Ishikawa (cell line): Measurements from ENCODE around the gene PRKCE.
A peak's percentile ranks its signal among the peaks of the same experiment; 100 is the strongest.

Experiments used
- CEBPB ChIP-seq: IDR thresholded peaks from 2 replicates; pipeline ENCODE4 v1.6.1; 2012
- CREB1 ChIP-seq: IDR thresholded peaks from 2 replicates; pipeline ENCODE4 v1.6.1; 2012; ENCODE audit warnings: low read depth
- EGR1 ChIP-seq: IDR thresholded peaks from 2 replicates; pipeline ENCODE4 v1.6.1; 2012
- EP300 ChIP-seq: IDR thresholded peaks from 2 replicates; pipeline ENCODE4 v1.6.1; 2012; ENCODE audit warnings: borderline replicate concordance
- FOXM1 ChIP-seq: IDR thresholded peaks from 2 replicates; pipeline ENCODE4 v1.6.1; 2012; ENCODE audit warnings: low read depth, borderline replicate concordance
- NFIC ChIP-seq: IDR thresholded peaks from 2 replicates; pipeline ENCODE4 v1.6.1; 2012
- RAD21 ChIP-seq: IDR thresholded peaks from 2 replicates; pipeline ENCODE4 v1.6.1; 2012; ENCODE audit warnings: low read depth
- TAF1 ChIP-seq: IDR thresholded peaks from 2 replicates; pipeline ENCODE4 v1.6.1; 2012; ENCODE audit warnings: low read depth, mild to moderate bottlenecking
- TCF12 ChIP-seq: IDR thresholded peaks from 2 replicates; pipeline ENCODE4 v1.6.1; 2012; ENCODE audit warnings: low read depth
- TEAD4 ChIP-seq: IDR thresholded peaks from 2 replicates; pipeline ENCODE4 v1.6.1; 2012
- YY1 ChIP-seq: IDR thresholded peaks from 2 replicates; pipeline ENCODE4 v1.6.1; 2012; ENCODE audit warnings: low read depth
- ZBTB7A ChIP-seq: IDR thresholded peaks from 2 replicates; pipeline ENCODE4 v1.6.1; 2012; ENCODE audit warnings: low read depth
- TF ChIP-seq, protein P1 (sequence below): IDR thresholded peaks from 2 replicates; pipeline ENCODE4 v1.6.1; 2012; ENCODE audit warnings: low read depth, mild to moderate bottlenecking
- TF ChIP-seq, protein P2 (sequence below): IDR thresholded peaks from 2 replicates; pipeline ENCODE4 v1.6.1; 2012
- TF ChIP-seq, protein P3 (sequence below): IDR thresholded peaks from 2 replicates; pipeline ENCODE4 v1.6.1; 2012

PRKCE gene

GRCh38 chr2:46227674-46228289 lies 576.3 kb downstream of the PRKCE start:
- TF ChIP-seq CEBPB (no peak), CREB1 (no peak), EP300 (no peak), NFIC (no peak), EGR1 (no peak), RAD21 (no peak), YY1 (no peak), FOXM1 (no peak), TEAD4 (no peak)
- TF ChIP-seq, protein P1, sequence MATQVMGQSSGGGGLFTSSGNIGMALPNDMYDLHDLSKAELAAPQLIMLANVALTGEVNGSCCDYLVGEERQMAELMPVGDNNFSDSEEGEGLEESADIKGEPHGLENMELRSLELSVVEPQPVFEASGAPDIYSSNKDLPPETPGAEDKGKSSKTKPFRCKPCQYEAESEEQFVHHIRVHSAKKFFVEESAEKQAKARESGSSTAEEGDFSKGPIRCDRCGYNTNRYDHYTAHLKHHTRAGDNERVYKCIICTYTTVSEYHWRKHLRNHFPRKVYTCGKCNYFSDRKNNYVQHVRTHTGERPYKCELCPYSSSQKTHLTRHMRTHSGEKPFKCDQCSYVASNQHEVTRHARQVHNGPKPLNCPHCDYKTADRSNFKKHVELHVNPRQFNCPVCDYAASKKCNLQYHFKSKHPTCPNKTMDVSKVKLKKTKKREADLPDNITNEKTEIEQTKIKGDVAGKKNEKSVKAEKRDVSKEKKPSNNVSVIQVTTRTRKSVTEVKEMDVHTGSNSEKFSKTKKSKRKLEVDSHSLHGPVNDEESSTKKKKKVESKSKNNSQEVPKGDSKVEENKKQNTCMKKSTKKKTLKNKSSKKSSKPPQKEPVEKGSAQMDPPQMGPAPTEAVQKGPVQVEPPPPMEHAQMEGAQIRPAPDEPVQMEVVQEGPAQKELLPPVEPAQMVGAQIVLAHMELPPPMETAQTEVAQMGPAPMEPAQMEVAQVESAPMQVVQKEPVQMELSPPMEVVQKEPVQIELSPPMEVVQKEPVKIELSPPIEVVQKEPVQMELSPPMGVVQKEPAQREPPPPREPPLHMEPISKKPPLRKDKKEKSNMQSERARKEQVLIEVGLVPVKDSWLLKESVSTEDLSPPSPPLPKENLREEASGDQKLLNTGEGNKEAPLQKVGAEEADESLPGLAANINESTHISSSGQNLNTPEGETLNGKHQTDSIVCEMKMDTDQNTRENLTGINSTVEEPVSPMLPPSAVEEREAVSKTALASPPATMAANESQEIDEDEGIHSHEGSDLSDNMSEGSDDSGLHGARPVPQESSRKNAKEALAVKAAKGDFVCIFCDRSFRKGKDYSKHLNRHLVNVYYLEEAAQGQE: no peak
- TF ChIP-seq, protein P2, sequence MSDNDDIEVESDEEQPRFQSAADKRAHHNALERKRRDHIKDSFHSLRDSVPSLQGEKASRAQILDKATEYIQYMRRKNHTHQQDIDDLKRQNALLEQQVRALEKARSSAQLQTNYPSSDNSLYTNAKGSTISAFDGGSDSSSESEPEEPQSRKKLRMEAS: no peak

- TF ChIP-seq CEBPB: no peak
- TF ChIP-seq, protein P2: no peak
- no peak for TF ChIP-seq TEAD4
These were observed 577.9 kb downstream of the PRKCE start for GRCh38 chr2:46229134-46230063.

DNA sequence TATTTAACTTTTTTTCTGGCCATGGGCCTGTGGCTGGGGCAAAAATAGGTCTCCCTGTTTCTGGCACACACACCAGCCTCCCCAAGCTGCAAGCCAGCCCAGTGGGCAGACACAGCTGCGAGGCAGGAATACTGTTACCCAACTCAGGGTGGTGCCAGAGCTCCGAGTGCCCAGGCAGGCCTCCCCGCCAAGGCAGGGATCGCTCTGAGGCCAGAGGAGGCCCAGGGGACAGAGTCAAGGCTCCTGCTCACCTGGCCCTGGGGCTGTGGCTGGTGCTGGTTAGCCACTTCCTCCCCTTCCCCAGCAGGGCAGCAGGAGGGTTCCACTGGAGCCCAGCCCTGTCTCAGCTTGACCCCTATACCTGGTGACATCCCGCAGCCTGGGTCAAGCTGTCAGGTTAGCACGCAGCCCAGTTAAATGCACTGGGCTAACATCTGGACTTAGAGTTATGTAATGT lies 578.7 kb downstream of the PRKCE start:
- no peak for TF ChIP-seq CREB1
- peak; percentile 34; the same call in 1 of the 2 replicates for TF ChIP-seq RAD21

GRCh38 chr2:46230677-46231425 lies 579.4 kb downstream of the PRKCE start:
- TF ChIP-seq EP300: no peak
- TF ChIP-seq, protein P1: no peak
- TF ChIP-seq, protein P3, sequence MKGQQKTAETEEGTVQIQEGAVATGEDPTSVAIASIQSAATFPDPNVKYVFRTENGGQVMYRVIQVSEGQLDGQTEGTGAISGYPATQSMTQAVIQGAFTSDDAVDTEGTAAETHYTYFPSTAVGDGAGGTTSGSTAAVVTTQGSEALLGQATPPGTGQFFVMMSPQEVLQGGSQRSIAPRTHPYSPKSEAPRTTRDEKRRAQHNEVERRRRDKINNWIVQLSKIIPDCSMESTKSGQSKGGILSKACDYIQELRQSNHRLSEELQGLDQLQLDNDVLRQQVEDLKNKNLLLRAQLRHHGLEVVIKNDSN: no peak
- TF ChIP-seq FOXM1: no peak

- TF ChIP-seq RAD21: no peak
- TF ChIP-seq, protein P2: no peak
- TF ChIP-seq CEBPB: no peak
- TF ChIP-seq TAF1: no peak
- no peak for TF ChIP-seq EP300
- no peak for TF ChIP-seq FOXM1
- no peak for TF ChIP-seq NFIC
- no peak for TF ChIP-seq YY1
- TF ChIP-seq ZBTB7A: no peak
- TF ChIP-seq, protein P1: no peak
- TF ChIP-seq TEAD4: no peak
- no peak for TF ChIP-seq EGR1
- no peak for TF ChIP-seq TCF12
- no peak for TF ChIP-seq CREB1
- TF ChIP-seq, protein P3: no peak
These were observed 580.2 kb downstream of the PRKCE start for GRCh38 chr2:46231721-46232120.
